Activated CD4-positive, alpha-beta T cell treated with anti-CD3 and anti-CD28 coated beads, Interleukin-2, amount 50 U/mL, for 4 hours (primary cell): Measurements from ENCODE around the gene CAMTA2.
A peak's percentile ranks its signal among the peaks of the same experiment; 100 is the strongest.
"Not testable (repeated sequence)": the region's sequence is repeated elsewhere in the genome, so short reads cannot be mapped to it uniquely, and the experiment has no call there.

Source experiments
- DNase-seq, 2 experiments: peaks; one replicate each; pipeline ENCODE4 v3.0.0-alpha.2; 2020

Gene CAMTA2

GRCh38 chr17:4986951-4987766, at the start of gene CAMTA2:
Gene CAMTA2, minus strand, starts transcription at chr17:4987675. Its CDS starts 1,453 bp downstream, at chr17:4986222.
- peak; percentile 83 to 84 for DNase-seq

- DNase-seq, result no peak
Observed at GRCh38 chr17:5035315-5035714, 47.8 kb upstream of the CAMTA2 start, which contains the start of gene SLC52A1. Gene SLC52A1, minus strand, starts transcription at chr17:5035426. Its CDS starts 820 bp downstream, at chr17:5034606.

GRCh38 chr17:5034651-5035050, 47.2 kb upstream of the CAMTA2 start:
- no peak for DNase-seq

GRCh38 chr17:5034063-5034462, 46.6 kb upstream of the CAMTA2 start:
- no peak for DNase-seq

- DNase-seq, result no peak
Observed at GRCh38 chr17:5033352-5034015, 46.0 kb upstream of the CAMTA2 start.

- no peak for DNase-seq
Observed at GRCh38 chr17:5032865-5033264, 45.4 kb upstream of the CAMTA2 start.

GRCh38 chr17:5031365-5032082, 44.0 kb upstream of the CAMTA2 start:
- peak; percentile 81 to 83 for DNase-seq

GRCh38 chr17:5030168-5030567, 42.7 kb upstream of the CAMTA2 start:
- not testable (repeated sequence) for DNase-seq

- no peak for DNase-seq
Observed at GRCh38 chr17:5027916-5028315, 40.4 kb upstream of the CAMTA2 start.

- DNase-seq, result no peak
Observed at GRCh38 chr17:5027299-5027698, 39.8 kb upstream of the CAMTA2 start.

- no peak for DNase-seq
Observed at GRCh38 chr17:5024604-5025003, 37.1 kb upstream of the CAMTA2 start.

- no peak for DNase-seq
Observed at GRCh38 chr17:5023588-5024147, 36.2 kb upstream of the CAMTA2 start.

- no peak for DNase-seq
Observed at GRCh38 chr17:5022171-5022711, 34.8 kb upstream of the CAMTA2 start.

GRCh38 chr17:5020502-5021023, 33.1 kb upstream of the CAMTA2 start:
- DNase-seq, result no peak

- DNase-seq, result peak in 1 of 2 experiments; percentile 18
Observed at GRCh38 chr17:5019475-5019956, 32.0 kb upstream of the CAMTA2 start.

- DNase-seq, result no peak
Observed at GRCh38 chr17:5014357-5014756, 26.9 kb upstream of the CAMTA2 start.

- no peak for DNase-seq
Observed at GRCh38 chr17:5011928-5012327, 24.5 kb upstream of the CAMTA2 start.

- DNase-seq, result no peak
Observed at GRCh38 chr17:5003214-5003867, 15.9 kb upstream of the CAMTA2 start.

- DNase-seq, result no peak
Observed at GRCh38 chr17:5002121-5002788, 14.8 kb upstream of the CAMTA2 start.

- DNase-seq, result no peak
Observed at GRCh38 chr17:5000237-5000639, 12.8 kb upstream of the CAMTA2 start.

GRCh38 chr17:4999430-5000093, 12.1 kb upstream of the CAMTA2 start:
- no peak for DNase-seq
